ENCODE results near the gene DENND2C. TPM values are rescaled to one million over a fixed set of nuclear protein-coding genes. Genes with fewer than 3 reads are reported as not detected.

The DENND2C gene
- total and polyA plus RNA-seq, 4 donors: 1.3 to 5.6 (median 3.4) TPM

DNA sequence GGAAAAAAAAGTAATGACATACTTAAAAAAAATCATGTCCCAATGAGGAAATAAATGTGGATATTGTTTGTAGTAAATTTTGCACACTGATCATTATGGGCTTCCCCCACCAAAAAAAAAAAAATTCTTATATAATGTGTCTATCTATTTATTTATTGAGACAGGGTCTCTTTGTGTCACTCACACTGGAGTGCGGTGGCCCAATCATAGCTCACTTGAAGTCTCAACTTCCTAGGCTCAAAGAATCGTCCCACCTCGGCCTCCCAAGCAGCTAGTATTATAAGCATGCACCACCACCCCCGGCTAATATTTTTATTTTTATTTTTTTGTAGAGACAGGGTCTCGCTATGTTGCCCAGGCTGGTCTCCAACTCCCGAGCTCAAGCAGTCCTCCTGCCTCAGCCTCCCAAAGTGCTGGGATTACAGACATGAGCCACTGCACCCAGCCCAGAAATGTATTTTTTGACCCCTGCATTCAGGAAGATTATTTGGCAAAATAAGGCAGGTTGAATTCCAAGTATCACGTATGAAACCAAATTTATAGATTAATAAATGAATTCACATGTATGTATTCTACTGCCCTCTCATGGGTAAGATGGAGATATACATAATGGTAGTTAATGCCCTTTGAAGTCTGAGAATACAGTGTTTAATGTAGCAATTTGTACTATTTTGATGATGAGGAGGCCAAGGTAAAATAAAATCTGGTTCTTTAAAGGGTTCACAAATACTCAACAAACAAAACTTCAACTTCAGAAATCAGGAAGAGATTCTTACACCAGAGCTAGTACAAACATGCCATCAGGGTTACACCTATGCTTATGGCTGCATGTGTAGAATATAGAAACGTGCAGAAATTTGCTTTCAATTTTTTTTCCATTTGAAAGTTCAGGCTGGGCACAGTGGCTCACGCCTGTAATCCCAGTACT lies 1.4 kb upstream of the DENND2C start:
- H3K36me3 ChIP-seq (ENCODE audit: control insufficient read depth in 4 of 4, insufficient read depth in 3 of 4, low read depth in 1 of 4, low read length in 3 of 4): no peaks in the 10 kb centered on the region
- WGBS: 65% methylated on average over 9 of the region's 9 CpGs
- H3K4me3 ChIP-seq (ENCODE audit: low read depth in 1 of 3, low read length in 3 of 3): no peak overlapping the region
- H3K9me3 ChIP-seq (ENCODE audit: control insufficient read depth in 4 of 4, low read length in 3 of 4): no peaks in the 10 kb centered on the region
- peaks cover 1 to 11% (median 9%) of the 10 kb centered on the region in 4 donors for H3K4me1 ChIP-seq (ENCODE audit: control insufficient read depth in 4 of 4, insufficient read depth in 4 of 4, low read length in 3 of 4)
- no peak overlapping the region for H3K27ac ChIP-seq (ENCODE audit: low read depth in 1 of 2, low read length in 2 of 2)
- no peak overlapping the region for H3K9ac ChIP-seq (ENCODE audit: low read depth in 1 of 2, low read length in 2 of 2)
- no peaks in the 10 kb centered on the region for H3K27me3 ChIP-seq (ENCODE audit: control insufficient read depth in 4 of 4, insufficient read depth in 4 of 4, low read length in 3 of 4)
- TF ChIP-seq RAD21 (IDR thresholded peaks at IDR 0.05) (peak; percentile 65 to 73), FOXA1 (IDR thresholded peaks at IDR 0.05) (no peak)
- TF ChIP-seq, protein P1, sequence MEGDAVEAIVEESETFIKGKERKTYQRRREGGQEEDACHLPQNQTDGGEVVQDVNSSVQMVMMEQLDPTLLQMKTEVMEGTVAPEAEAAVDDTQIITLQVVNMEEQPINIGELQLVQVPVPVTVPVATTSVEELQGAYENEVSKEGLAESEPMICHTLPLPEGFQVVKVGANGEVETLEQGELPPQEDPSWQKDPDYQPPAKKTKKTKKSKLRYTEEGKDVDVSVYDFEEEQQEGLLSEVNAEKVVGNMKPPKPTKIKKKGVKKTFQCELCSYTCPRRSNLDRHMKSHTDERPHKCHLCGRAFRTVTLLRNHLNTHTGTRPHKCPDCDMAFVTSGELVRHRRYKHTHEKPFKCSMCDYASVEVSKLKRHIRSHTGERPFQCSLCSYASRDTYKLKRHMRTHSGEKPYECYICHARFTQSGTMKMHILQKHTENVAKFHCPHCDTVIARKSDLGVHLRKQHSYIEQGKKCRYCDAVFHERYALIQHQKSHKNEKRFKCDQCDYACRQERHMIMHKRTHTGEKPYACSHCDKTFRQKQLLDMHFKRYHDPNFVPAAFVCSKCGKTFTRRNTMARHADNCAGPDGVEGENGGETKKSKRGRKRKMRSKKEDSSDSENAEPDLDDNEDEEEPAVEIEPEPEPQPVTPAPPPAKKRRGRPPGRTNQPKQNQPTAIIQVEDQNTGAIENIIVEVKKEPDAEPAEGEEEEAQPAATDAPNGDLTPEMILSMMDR (IDR thresholded peaks at IDR 0.05; ENCODE audit: low read depth, low read length, missing input control): peak; percentile 23
- no peak for DNase-seq (ENCODE audit: low spot score)

DNA sequence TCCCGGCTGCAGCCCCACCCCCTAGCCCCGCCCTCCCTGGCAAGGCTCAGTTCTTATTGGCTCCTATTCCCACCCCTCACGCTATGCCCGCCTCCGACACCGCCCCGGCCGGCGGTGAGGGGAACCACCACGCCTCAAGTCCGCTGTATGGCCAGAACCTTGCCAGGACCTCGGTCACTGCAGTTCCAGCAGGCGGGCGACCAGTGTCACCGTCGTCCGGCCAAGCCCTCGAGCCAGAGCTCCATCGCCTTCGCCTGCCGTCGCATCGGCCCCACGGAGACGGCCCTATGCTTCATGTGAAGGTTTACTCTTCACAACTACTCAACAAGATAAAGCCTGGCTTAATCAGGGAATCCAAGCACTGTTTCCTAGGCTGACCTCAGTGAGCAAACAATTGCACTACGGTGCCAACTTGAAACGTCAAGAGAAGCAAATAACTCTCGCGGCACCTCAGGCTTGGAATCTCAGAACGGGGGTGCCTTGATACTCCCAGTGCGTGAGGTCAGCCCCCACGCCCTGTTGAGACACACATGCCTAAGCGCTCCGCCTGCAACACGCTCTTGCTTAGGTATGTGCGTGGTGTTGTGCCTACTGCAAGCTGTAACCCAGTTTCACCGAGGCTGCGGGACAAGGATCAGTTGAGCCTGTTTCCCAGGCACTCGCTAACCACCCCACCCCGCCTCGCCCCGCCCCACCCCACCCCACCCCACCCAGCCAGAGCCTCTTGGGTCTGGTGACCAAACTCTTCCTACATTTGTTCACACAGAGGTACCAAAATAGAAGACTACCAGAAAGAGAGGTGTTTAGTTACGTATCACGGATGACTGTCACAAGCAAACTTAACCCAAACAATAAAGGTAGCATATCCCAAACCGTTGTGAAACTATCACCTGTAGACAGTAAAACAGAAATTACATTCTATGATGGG lies 498 bp upstream of the DENND2C start:
- peaks cover 1 to 11% (median 9%) of the 10 kb centered on the region in 4 donors for H3K4me1 ChIP-seq (ENCODE audit: control insufficient read depth in 4 of 4, insufficient read depth in 4 of 4, low read length in 3 of 4)
- H3K36me3 ChIP-seq (ENCODE audit: control insufficient read depth in 4 of 4, insufficient read depth in 3 of 4, low read depth in 1 of 4, low read length in 3 of 4): no peaks in the 10 kb centered on the region
- TF ChIP-seq FOXA2 (IDR thresholded peaks at IDR 0.05): no peak
- TF ChIP-seq GABPA (IDR thresholded peaks at IDR 0.05 in 1 of 2, conservative IDR thresholded peaks at IDR 0.05 in 1 of 2): no peak
- peak; percentile 66 for TF ChIP-seq YY1 (IDR thresholded peaks at IDR 0.05)
- TF ChIP-seq, protein P1 (IDR thresholded peaks at IDR 0.05; ENCODE audit: low read depth, low read length, missing input control): no peak
- no peak for TF ChIP-seq HNF4G (IDR thresholded peaks at IDR 0.05)
- peak in 1 of 2 donors; percentile 8 for TF ChIP-seq EGR1 (IDR thresholded peaks at IDR 0.05; ENCODE audit: low read depth in 2 of 2)
- TF ChIP-seq, protein P2, sequence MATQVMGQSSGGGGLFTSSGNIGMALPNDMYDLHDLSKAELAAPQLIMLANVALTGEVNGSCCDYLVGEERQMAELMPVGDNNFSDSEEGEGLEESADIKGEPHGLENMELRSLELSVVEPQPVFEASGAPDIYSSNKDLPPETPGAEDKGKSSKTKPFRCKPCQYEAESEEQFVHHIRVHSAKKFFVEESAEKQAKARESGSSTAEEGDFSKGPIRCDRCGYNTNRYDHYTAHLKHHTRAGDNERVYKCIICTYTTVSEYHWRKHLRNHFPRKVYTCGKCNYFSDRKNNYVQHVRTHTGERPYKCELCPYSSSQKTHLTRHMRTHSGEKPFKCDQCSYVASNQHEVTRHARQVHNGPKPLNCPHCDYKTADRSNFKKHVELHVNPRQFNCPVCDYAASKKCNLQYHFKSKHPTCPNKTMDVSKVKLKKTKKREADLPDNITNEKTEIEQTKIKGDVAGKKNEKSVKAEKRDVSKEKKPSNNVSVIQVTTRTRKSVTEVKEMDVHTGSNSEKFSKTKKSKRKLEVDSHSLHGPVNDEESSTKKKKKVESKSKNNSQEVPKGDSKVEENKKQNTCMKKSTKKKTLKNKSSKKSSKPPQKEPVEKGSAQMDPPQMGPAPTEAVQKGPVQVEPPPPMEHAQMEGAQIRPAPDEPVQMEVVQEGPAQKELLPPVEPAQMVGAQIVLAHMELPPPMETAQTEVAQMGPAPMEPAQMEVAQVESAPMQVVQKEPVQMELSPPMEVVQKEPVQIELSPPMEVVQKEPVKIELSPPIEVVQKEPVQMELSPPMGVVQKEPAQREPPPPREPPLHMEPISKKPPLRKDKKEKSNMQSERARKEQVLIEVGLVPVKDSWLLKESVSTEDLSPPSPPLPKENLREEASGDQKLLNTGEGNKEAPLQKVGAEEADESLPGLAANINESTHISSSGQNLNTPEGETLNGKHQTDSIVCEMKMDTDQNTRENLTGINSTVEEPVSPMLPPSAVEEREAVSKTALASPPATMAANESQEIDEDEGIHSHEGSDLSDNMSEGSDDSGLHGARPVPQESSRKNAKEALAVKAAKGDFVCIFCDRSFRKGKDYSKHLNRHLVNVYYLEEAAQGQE (IDR thresholded peaks at IDR 0.05): peak; percentile 40
- no peak for TF ChIP-seq FOXA1 (IDR thresholded peaks at IDR 0.05)
- peak in 1 of 2 donors; percentile 44 for TF ChIP-seq HNF4A (conservative IDR thresholded peaks at IDR 0.05)
- TF ChIP-seq NR2F2 (IDR thresholded peaks at IDR 0.05): peak; percentile 30
- peak; percentile 81 for TF ChIP-seq TAF1 (conservative IDR thresholded peaks at IDR 0.05)
- TF ChIP-seq, protein P3, sequence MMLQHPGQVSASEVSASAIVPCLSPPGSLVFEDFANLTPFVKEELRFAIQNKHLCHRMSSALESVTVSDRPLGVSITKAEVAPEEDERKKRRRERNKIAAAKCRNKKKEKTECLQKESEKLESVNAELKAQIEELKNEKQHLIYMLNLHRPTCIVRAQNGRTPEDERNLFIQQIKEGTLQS (IDR thresholded peaks at IDR 0.05): no peak
- no peak for TF ChIP-seq JUND (IDR thresholded peaks at IDR 0.05)
- TF ChIP-seq, protein P4, sequence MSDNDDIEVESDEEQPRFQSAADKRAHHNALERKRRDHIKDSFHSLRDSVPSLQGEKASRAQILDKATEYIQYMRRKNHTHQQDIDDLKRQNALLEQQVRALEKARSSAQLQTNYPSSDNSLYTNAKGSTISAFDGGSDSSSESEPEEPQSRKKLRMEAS (IDR thresholded peaks at IDR 0.05): no peak
- TF ChIP-seq RXRA (IDR thresholded peaks at IDR 0.05): peak; percentile 26 to 59
- TF ChIP-seq SP1 (IDR thresholded peaks at IDR 0.05): peak; percentile 69
- peak in 1 of 2 donors; percentile 49 for TF ChIP-seq RAD21 (IDR thresholded peaks at IDR 0.05)
- TF ChIP-seq, protein P5, sequence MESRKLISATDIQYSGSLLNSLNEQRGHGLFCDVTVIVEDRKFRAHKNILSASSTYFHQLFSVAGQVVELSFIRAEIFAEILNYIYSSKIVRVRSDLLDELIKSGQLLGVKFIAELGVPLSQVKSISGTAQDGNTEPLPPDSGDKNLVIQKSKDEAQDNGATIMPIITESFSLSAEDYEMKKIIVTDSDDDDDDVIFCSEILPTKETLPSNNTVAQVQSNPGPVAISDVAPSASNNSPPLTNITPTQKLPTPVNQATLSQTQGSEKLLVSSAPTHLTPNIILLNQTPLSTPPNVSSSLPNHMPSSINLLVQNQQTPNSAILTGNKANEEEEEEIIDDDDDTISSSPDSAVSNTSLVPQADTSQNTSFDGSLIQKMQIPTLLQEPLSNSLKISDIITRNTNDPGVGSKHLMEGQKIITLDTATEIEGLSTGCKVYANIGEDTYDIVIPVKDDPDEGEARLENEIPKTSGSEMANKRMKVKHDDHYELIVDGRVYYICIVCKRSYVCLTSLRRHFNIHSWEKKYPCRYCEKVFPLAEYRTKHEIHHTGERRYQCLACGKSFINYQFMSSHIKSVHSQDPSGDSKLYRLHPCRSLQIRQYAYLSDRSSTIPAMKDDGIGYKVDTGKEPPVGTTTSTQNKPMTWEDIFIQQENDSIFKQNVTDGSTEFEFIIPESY (IDR thresholded peaks at IDR 0.05): peak; percentile 71
- no peaks in the 10 kb centered on the region for H3K9me3 ChIP-seq (ENCODE audit: control insufficient read depth in 4 of 4, low read length in 3 of 4)
- H3K27me3 ChIP-seq (ENCODE audit: control insufficient read depth in 4 of 4, insufficient read depth in 4 of 4, low read length in 3 of 4): no peaks in the 10 kb centered on the region
- H3K27ac ChIP-seq (ENCODE audit: low read depth in 1 of 2, low read length in 2 of 2): peak overlapping the region; percentile 57 to 82
- H3K9ac ChIP-seq (ENCODE audit: low read depth in 1 of 2, low read length in 2 of 2): no peak overlapping the region
- peak; percentile 96 for DNase-seq (ENCODE audit: low spot score)
- H3K4me3 ChIP-seq (ENCODE audit: low read depth in 1 of 3, low read length in 3 of 3): peak overlapping the region; percentile 34 to 79 (median 64)
- WGBS: 3% methylated on average over 45 of the region's 45 CpGs

All from liver (tissue), 9 donors.